ENCODE data around the gene MPZL1.

Gene MPZL1

DNA sequence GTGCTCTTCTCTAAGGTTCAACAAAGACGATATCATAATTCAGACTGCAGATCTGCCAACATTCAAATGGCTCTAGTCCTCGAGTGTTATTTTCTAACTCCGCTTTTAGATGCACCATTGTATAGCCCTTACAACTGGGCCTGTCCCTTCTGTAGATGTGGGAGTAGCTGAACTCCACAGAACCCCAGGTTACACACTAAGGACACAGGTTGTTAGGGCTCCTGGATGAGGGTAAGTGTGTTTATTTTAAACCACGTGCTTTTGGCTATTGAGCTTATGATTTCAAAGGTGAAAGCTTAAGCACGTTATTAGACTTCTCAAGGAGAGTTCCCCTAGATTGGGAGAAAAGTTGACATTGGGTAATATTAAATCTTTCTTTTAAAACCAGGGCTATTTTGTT, 64.7 kb downstream of the MPZL1 start:
- no peak for TF ChIP-seq CTCF (IDR thresholded peaks at IDR 0.05; ENCODE audit: control extremely low read depth, extremely low read depth, low read depth, missing control alignments)
- POLR2A ChIA-PET, result no interaction called here
- CTCF ChIA-PET, result interaction anchor here (1.0 to 1.6 kb wide), 3 partner anchors 9 to 296 kb away, joined by 3 to 6 read pairs (median 4); no protein-coding TSS in a partner anchor
- no peak for DNase-seq (ENCODE audit: extremely low spot score)

GRCh38 chr1:167789501-167789900, 67.7 kb downstream of the MPZL1 start:
- no peak for DNase-seq (ENCODE audit: extremely low spot score)
- ChIA-PET CTCF (interaction anchor here (1.3 to 4.5 kb wide), 4 partner anchors 13 to 21 kb away, joined by 3 to 28 read pairs (median 4); no protein-coding TSS in a partner anchor), POLR2A (no interaction called here)
- no peak for TF ChIP-seq CTCF (IDR thresholded peaks at IDR 0.05; ENCODE audit: control extremely low read depth, extremely low read depth, low read depth, missing control alignments)

- TF ChIP-seq CTCF (IDR thresholded peaks at IDR 0.05; ENCODE audit: control extremely low read depth, extremely low read depth, low read depth, missing control alignments), result no peak
- no peak for DNase-seq (ENCODE audit: extremely low spot score)
- CTCF ChIA-PET, result interaction anchor here (0.7 to 4.5 kb wide), 5 partner anchors 11 to 21 kb away, joined by 3 to 28 read pairs (median 3); no protein-coding TSS in a partner anchor
- POLR2A ChIA-PET, result no interaction called here
Observed at GRCh38 chr1:167790117-167790516, 68.3 kb downstream of the MPZL1 start.

DNA sequence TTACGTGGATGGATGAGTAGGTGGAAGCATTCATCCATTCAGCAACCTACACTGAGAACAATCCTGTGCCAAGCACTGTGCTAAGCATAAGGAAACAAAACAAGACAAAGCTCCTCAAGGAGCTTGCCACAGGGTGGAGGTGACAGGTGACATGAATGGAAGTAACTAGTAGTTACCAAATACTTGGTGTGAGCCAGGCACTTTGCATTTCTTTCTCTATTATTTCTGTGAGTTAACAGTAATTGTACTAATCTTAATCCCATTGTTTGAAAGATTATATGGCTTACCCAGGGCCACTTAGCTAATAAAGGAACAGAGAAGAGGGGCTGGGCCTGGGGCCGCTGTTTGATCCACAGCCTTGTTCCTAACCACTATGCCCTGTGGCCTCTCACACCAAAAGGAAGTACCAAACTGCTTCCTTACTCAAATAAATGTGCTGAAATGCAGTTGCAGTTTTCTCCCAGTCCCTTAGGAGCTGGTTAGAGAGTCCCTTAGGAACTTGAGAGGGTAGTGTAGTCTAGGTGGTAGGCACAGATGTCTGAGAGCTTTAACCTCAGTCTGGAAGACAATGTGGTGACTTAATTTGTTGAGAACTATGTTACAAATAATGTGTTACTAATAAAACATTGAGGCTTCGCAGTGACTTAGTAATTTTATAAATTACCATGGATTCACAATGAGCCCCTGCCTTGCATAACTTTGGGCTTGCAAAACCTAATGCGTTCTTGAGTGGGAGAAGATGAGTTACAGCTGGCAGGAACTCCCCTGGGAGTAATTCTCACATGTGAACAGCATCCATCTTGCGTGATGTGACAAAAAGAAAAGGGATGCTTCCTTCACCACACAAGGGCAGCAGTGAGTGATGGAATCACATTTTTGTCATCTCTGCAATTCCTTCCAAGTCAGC, 69.8 kb downstream of the MPZL1 start:
- TF ChIP-seq CTCF (IDR thresholded peaks at IDR 0.05; ENCODE audit: control extremely low read depth, extremely low read depth, low read depth, missing control alignments), result no peak
- POLR2A ChIA-PET, result no interaction called here
- no peak for DNase-seq (ENCODE audit: extremely low spot score)
- CTCF ChIA-PET, result interaction anchor here (0.8 to 4.5 kb wide), 4 partner anchors 11 to 32 kb away, joined by 3 to 28 read pairs (median 4); no protein-coding TSS in a partner anchor

- ChIA-PET POLR2A (no interaction called here), CTCF (interaction anchor here (0.9 to 4.5 kb wide), 3 partner anchors 10 to 33 kb away, joined by 3 to 28 read pairs (median 4); no protein-coding TSS in a partner anchor)
- TF ChIP-seq CTCF (IDR thresholded peaks at IDR 0.05; ENCODE audit: control extremely low read depth, extremely low read depth, low read depth, missing control alignments), result no peak
- DNase-seq (ENCODE audit: extremely low spot score), result no peak
Observed at GRCh38 chr1:167792188-167792565, 70.4 kb downstream of the MPZL1 start.

- no peak for TF ChIP-seq CTCF (IDR thresholded peaks at IDR 0.05; ENCODE audit: control extremely low read depth, extremely low read depth, low read depth, missing control alignments)
- ChIA-PET POLR2A (no interaction called here), CTCF (interaction anchor here (1.0 kb wide), 1 partner anchor 9 kb away, joined by 3 read pairs; no protein-coding TSS in a partner anchor)
- no peak for DNase-seq (ENCODE audit: extremely low spot score)
Observed at GRCh38 chr1:167794043-167794442, 72.3 kb downstream of the MPZL1 start.
